Globus pallidus (tissue), 1 donor: Measurements from ENCODE around the gene FBN1.

Experiments used
- DNase-seq: peaks from one replicate; pipeline ENCODE4 v3.0.0-alpha.2; 2015; ENCODE audit warnings: low spot score

Gene FBN1

DNA sequence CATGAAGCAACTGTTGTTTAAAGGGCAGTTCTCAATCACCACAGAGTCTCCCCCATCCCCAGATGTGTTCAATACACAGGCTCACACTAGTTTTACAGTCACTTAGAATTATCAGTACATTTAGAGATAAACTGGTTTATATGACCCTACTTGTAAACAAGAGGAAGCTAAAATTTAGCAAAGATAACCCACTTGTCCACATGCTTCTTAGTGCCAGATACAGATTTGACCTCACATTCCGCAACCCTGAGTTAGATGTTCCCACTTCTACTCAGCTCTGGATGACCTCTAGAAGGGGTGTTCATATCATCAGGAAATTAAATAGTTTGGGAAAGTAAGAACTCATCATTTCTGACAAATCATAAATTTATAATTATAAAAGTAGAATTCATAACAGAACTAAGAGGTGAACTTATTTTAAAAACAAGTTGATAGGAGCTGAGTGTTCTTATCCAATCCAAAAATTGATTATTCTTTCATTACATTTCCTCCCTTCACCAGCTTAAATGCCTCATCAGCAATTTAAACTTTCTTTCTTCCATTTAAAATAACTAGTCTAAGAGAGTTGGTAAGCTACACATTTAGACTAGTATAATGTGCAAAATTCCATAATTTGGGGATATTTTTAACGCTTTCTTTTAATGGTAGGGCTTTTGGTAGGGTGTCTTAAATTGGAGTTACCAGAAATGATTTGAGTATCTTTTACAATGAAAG is 131.2 kb downstream of the FBN1 start:
- DNase-seq, result no peak

DNA sequence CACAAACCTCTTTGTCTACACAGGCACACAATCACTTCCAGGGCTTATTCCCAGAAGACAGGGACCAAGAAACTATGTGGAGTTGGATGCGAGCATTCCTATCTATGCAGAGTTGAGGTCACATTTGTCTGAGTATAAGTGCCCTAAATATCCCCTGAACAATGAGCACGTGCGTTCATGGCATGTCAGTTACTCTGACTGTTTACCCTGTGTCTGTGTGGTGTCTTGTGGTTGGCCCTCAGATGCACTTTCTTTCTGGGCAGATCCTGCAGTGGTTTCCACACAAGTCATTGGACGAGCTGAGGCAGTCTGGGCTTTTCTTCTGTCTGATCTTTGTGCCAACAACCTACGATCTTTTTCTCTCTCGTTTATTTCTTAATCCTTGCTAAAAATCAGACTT is 134.5 kb downstream of the FBN1 start:
- peak; percentile 31 for DNase-seq

DNA sequence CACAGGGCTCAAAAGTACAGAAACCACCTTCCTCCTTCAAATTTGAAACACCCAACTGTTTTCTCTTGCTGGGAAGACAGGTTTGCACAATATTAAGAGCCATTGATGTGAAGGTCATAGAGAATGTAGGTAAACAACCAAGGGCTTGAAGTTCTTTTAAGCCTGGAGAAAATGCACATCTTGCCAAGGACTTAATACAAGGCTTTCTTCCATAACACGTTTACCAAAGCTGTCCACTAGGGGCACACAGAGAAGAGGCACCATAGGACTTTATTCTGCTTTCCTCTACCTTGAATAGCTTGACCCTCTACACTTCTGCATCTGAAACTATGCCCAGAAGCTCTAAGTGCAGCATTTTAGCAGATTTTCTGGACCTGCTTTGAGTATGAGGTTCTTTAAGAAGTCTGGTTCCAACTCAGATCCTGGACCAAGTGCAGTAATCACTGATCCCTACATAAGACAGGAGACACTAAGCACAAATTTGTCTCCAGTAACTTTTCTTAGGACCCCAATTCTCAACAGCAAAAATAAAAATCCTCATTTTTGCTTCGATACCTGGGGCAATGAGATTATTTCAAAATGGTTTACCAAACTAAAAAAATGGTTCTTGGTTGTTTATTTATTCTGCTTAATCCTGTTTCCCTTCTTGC is 138.0 kb downstream of the FBN1 start:
- peak; percentile 61 for DNase-seq

DNA sequence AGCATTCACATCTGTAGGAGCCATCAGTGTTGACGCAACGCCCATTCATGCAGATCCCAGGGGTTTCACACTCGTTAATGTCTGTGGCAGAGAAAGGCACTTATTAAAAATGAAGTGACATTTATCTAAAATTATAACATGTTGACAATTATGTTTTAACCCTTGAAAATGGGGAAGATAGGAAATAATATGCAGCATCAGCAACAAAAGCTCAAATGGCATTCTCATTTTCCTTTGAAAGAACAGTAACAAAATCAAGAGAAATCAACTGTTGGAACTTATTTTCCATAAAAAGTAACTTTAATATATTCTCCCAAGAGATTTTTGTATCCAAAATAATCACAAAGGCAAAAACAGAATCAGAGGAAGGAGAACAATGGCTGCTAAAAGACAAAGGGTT is 140.4 kb downstream of the FBN1 start:
- no peak for DNase-seq

DNA sequence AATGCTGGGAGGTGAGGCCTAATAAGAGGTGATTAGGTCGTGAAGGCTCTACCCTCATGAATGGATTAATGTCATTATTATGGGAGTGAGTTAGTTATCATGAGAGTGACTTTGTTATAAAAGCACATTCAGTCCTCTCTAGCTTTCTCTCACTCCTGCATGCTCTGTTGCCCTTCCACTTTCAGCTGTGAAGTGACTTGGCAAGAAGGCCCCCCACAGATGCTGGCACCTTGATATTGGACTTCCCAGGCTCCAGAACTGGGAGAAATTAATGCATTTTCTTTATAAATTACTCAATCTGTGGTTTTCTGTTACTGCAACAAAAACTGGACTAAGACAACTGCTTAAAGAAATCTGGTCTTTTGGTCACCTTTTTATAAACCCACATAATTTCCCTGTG is 144.3 kb downstream of the FBN1 start:
- DNase-seq, result no peak

DNA sequence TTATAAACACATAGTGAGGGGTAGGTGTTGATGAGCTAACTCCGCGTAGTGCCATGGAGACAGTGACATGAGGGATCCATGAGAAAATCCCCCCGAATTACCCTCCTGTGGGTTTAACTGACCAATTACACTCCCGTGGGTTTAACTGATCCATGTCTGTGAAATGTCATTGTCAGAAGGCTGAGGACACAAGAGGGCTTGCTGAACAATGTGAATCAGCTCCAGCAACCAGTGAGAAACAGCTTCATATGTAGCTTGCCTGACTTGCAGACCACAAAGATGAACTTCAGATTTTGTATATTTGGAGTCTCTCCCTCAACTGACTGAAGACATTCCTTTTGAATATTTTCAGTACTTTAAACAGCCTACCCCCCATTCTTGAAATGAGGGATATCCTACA is 144.9 kb downstream of the FBN1 start:
- DNase-seq, result no peak

DNA sequence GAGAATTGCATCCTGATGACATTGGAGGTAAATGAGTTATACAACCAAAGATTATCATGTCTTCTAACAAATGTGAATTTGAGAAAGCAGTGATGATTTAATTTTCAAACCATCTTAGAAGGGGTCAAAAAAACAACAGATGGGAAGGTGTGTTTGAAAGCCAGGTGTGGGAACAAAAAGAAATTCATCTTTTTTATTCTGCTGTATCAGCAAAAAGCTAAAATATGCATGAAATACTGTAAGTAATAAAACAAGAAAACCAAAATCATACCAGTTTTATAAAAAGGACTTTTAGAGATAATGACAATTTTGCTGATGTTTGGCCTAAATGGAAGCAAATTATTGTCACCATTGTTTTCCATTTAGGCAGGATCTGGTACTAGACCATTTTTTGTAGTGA is 145.5 kb downstream of the FBN1 start:
- no peak for DNase-seq

DNA sequence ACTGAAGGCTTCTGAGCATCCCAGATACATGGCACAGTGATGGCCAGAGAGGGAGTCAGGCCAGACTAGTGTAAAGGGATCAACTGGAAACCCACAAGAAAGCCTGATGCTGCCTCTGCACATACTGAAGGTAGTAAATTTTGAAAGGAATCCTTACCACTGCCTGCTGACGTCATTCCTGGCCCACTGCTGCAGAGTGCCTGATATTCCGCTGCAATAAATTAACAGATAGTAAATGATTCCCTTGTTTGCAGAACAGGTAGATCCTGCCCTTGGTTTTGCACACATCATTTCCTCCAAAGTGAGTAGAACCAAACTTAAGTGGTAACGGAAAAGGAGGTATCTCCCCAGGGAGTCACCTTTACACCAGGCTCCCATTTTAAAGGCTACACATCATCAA is 146.7 kb downstream of the FBN1 start:
- DNase-seq, result no peak

DNA sequence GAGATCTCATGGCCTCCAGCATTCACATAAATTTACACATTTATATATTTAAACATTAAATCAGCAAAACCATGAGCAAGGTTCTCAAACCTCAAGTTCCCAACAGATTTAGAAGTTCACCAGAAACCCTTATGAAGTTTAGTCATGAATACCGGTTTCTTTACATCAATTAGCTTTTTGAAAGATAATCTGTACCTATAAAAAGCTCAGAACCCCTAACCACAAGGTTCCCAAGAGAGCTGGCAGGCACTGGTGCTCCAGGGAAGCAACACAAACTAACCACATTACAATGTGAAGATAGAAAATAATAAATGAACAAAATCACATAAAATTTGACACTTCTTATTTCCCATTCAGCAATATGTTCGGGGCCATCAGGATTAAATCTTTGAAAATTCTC is 150.9 kb downstream of the FBN1 start:
- no peak for DNase-seq

DNA sequence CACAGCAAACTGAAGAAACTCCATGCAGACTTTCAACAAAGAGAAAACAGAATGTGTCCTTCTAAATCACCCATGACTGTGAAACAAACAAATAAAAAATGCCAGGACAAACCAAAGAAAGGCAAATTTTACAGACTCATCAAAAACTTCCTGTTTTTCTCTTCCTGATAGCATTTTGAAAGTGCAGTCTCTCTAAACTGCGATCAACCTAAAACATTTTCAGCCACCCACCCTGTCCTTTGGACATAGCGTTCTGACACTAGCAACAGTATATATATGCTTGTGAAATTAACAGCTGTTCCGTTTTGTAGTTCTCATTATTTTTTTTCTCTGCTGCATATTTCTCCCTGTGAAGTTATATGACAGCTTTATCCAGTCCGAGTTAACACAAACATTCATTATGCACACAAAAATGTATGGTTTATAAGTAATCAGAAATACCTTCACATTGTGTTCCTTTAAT is 151.7 kb downstream of the FBN1 start:
- DNase-seq, result no peak

DNA sequence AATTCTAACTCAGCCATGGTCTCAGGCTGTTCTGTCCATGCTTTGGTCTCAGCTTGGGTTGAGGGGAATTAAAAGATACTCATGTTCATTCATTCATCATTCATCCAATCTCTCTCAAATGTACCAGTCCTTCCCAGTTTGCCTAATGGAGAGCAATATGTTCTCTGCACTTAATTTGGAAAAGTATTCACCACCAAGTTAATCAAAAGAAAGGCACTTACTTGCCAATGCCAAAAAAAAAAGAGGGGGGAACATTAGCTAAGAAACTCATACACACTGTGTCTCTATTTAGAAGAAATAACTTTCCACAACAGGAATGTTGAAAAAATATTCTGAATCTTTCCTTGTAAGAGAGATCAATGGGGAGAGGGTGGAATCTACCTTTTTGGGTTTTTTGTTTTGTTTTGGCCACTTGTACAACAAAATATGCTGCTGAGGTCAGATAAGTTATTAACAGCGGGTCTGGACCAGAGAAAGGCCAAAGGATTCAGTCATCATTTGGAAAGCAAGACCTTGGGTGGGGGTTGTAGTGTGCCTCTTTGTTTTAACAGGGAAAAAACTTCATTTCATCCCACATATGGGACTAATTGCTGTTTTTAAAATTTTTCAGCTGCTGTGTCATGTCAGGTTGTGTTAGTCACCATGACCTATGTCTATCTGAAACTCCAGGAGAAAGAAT is 152.3 kb downstream of the FBN1 start:
- no peak for DNase-seq

DNA sequence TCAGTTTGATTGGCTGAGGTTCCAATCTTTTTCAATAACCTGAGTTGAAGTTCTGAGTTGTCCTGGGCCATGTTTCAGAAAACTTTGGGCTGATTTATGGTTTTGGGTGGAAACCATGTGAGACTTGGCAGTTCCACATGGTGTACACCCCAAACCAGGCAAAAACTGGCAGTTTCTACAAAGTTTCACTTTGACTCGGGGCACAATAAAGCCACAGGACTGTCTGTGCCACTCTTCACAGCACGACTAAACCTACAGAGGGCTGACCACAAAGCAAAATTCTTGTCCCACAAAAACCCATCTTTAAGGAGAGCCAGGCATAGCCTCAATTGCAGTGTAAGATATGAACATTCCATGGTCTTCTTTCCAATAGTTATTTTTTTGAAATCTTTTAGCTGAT is 159.3 kb downstream of the FBN1 start:
- no peak for DNase-seq

DNA sequence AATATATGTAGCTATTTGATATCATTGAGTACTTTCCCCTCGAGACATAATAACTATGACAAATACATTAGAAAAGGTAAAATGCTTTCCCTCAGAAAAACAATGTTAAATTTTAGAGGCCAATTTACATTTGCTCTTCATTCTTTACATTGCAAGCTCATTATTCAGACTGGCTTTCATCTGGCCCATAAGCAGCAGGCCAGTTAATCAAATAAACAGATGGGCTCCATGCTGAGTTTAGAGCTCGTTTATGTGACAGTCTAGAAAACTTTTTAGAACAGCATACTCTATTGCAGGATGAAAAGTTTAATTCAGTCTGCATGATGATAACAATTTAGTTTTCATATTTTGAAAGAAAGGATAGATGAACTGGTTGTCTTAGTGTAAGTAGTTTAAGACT is 163.7 kb downstream of the FBN1 start:
- DNase-seq, result no peak

DNA sequence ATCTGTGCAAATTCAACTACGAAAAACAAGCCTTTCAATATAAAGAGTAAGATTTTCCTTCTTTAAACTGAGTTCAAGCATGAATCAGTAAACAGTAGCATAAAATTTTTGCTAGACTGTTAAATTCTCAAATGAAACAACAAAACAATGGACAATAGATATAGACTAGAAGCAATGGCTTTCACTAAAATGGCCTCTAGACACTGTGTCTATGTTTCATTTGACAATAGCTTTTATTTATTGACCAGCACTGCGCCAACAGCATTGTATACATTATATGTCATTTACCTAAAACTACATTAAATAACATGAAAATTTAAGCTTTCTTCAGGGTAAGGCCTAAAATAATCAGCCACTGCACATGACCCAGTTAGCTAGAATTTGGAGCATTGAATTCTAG is 165.8 kb downstream of the FBN1 start:
- peak; percentile 40 for DNase-seq

DNA sequence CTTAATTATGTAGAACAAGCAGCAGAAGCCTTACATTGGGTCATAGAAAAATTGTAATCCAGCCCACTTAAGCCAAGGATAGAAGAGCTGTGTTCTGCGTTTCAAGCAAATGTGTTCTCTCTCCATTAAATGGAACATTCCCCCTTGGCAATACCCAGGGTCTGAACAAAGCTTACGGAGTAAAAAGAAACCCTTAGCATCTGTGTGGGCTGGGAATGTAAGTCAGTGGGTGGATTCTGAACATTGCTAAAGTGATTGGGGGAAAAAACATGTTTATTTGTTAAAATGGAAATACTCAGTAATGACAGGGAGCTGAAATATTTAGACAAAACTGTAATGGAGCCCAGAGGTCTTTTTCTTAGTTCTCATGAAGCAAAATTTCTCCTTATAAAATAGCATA is 166.9 kb downstream of the FBN1 start:
- DNase-seq, result peak; percentile 6

DNA sequence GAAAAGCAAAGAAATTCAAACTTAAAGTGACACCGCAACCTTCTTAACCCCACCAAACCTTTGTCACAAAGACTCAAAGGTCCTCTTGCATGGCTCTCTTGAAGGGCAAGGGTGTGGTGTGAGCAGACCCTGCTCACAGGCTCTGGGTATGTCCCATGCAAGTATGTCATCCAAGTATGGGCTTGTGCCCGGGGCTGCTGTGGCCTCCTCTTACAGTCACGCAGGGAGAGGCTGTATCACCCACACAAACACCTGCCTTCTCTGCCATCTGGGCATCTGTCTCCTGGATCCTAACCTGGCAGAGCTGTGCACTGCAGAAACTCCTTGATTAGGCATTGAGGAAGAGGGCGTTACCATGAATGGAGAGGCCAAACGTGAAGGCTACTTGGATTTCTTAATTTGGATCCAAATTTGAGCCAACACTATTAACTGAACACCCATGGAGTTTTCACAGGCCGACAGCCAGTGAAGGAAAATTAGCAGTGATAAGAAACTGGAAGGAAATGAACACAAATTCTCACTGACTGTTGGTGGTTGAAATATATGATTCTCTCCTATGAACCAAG is 167.6 kb downstream of the FBN1 start:
- DNase-seq, result no peak

DNA sequence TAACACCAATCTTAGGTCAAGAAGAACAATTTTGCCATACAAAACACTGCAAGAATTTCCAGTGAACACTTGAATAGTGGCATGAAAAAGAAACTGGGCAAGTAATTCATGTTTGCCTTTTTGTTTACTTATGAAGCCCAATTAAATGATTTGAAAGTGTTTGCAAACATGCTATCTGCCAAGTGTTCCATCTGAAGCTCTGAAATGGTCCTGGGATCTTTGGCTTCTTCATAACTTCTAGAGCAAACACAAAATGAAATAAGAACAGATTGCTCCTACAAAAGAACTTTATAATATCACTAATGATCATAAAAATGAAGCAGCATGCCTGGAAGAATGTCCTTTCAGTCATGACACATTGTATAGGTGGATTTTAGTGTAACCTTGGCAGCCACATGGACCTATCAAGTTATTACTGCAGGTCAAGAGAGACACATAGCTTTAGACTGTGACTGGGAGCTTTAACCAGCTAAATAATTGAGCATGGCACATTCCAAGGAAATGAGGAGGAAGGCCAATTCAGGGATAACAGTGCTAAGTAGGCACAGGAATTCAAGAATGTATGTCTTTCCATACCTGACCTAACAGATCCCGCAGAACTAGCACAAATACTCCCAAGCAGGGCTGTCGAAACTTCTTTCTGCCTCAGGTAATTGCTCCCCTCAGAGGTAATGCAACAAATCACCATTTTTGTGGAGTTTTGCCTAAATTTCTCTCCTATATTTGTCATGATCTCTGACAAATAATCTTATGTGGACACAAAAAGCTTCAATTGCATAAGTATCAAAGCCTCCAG is 169.7 kb downstream of the FBN1 start:
- DNase-seq, result no peak

DNA sequence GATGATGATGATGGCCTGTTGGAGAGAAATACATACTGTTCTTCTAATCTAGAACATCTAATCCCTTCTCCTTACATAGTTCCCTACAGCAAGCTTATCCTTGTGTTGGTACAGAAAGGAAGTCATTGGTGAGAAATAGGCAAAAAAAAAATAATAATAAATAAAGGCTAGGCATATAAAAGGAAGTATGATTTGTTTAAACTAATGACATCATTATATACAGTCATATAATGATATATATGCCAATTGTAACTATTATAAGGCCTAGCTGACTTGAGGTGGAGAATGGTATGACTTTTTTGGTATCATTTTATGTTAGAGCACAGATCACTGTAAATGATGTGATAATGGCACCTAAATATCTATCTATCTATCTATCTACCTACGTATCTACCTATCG is 171.8 kb downstream of the FBN1 start:
- no peak for DNase-seq

DNA sequence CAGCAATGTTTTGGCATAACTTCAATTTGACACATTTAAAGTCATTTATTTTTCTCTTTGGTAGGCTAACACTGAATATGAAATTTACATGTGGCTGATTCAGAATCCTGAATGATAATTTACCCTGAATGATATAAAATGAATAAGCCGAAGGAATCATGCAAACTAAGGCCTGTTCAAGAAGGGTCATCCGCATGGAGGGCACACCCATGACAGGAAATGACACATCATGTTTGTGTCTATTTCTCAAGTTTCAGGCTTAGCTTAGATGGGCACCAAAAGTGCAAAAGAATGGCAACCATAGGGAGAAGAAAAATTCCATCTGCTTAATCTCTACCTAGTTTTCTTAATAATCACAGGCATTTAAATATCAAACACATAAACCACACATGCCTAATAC is 172.8 kb downstream of the FBN1 start:
- DNase-seq, result no peak

DNA sequence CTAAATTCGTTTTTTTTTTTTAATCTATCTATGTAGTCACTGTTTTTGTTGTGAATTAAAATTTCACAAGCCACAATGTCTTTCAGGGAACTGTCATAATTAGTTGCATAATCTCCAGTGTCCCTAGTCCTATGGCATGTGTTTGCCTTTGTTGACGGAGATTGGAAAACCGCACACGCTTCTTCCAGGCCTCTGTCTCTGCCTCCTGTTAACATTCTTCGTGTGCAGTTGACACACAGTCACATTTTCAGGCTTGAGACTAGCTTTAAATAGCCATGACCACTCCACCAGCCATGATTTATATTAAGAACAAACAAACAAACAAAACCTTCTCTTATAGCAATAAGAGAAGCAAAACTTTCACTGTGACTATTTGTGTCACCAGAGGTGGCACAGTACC is 174.4 kb downstream of the FBN1 start:
- no peak for DNase-seq

DNA sequence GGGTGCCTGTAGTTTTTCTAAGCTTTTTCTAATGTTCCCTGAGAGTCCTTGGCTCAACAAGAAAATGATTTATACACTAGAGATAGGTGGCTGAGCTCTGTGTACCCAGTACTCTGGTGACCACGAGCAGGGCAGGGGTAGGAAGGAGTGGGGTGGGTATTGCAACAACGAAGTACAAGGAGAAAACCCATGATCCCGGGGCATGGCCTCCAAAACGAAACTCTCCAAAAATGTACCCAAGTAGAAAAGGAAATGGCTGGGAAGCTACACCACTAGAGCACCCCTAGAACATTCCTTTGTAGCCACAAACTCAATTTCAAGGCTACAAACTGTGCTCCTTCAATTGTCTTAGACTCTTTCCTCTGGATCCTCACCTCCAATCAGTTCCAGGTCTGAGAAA is 175.4 kb downstream of the FBN1 start:
- no peak for DNase-seq

DNA sequence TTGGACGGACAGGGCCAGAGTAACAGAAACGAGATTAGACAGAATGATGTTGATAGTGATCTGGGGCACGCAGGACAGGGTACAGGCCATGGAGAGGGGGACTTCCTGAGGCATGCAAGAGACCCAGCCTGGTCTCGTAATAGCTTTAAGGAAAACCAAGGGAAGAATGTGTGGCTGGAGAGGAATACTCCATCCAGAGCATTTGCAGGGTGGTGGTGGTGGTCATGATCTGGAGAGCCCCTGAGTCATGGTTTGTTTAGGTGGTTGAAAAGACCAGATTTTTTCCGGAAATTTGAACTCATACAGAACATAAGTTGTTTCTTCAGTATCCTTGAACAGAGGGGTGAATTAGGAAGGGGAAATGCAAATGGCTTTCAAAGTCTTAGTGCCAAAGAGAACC is 175.8 kb downstream of the FBN1 start:
- DNase-seq, result no peak
